Measurements from ENCODE around the gene WHAMM.

The WHAMM gene

DNA sequence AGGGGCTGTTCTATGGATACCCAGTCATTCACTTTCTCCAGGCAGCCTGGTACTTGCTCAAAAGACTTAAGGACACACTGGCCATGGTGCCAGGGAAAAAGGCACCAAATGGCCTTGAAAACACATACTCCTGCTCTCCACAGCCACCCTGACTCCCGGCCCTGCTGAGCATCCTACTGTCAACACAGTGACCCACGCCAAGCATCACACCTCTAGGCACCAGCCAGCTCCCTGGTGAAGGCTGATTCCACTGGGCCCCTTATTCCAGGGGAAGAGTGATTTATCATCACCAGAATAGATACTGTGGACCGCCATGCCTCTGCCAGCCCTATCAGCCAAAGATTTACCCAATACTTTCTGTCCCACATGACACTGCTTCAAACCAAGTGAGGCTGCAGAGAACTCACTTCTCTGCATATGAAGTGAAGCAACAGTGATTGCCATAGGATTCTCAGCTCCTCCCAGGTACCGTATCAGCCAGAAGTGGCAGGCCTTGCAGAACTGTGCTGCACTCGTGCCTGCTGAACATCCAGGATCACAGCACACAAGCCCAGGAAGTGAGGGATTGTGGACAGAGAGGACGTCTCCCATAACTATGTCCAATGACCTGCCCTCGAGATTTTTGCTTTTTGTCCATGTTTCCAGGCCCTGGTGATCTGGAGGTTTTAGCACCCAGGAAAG, 63.7 kb downstream of the WHAMM start:
- Histone ChIP-seq H3K9ac (ENCODE audit: low read length) (no peak overlapping the region), H3K9me3 (ENCODE audit: insufficient read depth, low read length) (no peaks in the 10 kb centered on the region), H3K4me2 (ENCODE audit: low read depth, low read length, poor library complexity, severe bottlenecking) (no peak overlapping the region), H3K36me3 (ENCODE audit: low read length) (no peaks in the 10 kb centered on the region), H3K27ac (ENCODE audit: low read depth, low read length) (no peak overlapping the region), H3F3A (ENCODE audit: insufficient read depth) (no peaks in the 10 kb centered on the region), H3K79me2 (ENCODE audit: insufficient read depth, low read length) (no peaks in the 10 kb centered on the region), H3K9me2 (replicated peaks; ENCODE audit: insufficient read depth, low read length) (no peaks in the 10 kb centered on the region), H3K4me3 (ENCODE audit: insufficient read depth, low read length, poor library complexity, severe bottlenecking) (no peak overlapping the region), H4K20me1 (ENCODE audit: low read depth, low read length) (no peaks in the 10 kb centered on the region), H3K27me3 (ENCODE audit: low read length) (no peaks in the 10 kb centered on the region), H2AFZ (ENCODE audit: low read depth, low read length, severe bottlenecking) (no peak overlapping the region)
- TF ChIP-seq, protein P1, sequence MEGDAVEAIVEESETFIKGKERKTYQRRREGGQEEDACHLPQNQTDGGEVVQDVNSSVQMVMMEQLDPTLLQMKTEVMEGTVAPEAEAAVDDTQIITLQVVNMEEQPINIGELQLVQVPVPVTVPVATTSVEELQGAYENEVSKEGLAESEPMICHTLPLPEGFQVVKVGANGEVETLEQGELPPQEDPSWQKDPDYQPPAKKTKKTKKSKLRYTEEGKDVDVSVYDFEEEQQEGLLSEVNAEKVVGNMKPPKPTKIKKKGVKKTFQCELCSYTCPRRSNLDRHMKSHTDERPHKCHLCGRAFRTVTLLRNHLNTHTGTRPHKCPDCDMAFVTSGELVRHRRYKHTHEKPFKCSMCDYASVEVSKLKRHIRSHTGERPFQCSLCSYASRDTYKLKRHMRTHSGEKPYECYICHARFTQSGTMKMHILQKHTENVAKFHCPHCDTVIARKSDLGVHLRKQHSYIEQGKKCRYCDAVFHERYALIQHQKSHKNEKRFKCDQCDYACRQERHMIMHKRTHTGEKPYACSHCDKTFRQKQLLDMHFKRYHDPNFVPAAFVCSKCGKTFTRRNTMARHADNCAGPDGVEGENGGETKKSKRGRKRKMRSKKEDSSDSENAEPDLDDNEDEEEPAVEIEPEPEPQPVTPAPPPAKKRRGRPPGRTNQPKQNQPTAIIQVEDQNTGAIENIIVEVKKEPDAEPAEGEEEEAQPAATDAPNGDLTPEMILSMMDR (IDR thresholded peaks at IDR 0.05; ENCODE audit: insufficient read depth, low read length, poor library complexity, severe bottlenecking): no peak
- TF ChIP-seq EZH2phosphoT487 (conservative IDR thresholded peaks at IDR 0.05; ENCODE audit: low read length): no peak

DNA sequence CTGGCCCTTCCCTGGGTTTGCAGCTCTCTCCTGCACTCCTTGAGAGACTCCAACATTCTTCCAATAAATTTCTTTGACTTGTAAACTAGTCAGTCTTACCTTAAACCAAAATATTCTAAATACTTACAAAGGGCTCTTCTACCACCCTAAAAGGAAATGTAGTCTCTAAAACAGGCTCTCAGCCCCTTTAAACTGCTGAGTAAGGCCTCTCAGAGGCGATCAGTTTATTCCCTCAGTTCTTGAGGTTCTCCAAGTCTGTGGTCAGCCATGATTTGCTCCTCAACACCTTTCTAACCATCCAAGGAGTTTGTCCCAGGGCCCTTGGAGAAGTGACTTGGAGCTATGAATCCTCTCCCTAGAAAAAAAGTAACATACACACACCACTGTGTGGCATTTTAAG, 64.8 kb downstream of the WHAMM start:
- H3K27ac ChIP-seq (ENCODE audit: low read depth, low read length): no peak overlapping the region
- H2AFZ ChIP-seq (ENCODE audit: low read depth, low read length, severe bottlenecking): no peak overlapping the region
- no peaks in the 10 kb centered on the region for H3K27me3 ChIP-seq (ENCODE audit: low read length)
- no peaks in the 10 kb centered on the region for H3F3A ChIP-seq (ENCODE audit: insufficient read depth)
- H3K9ac ChIP-seq (ENCODE audit: low read length): no peak overlapping the region
- no peaks in the 10 kb centered on the region for H3K9me2 ChIP-seq (replicated peaks; ENCODE audit: insufficient read depth, low read length)
- H4K20me1 ChIP-seq (ENCODE audit: low read depth, low read length): no peaks in the 10 kb centered on the region
- no peaks in the 10 kb centered on the region for H3K36me3 ChIP-seq (ENCODE audit: low read length)
- TF ChIP-seq EZH2phosphoT487 (conservative IDR thresholded peaks at IDR 0.05; ENCODE audit: low read length): no peak
- TF ChIP-seq, protein P1 (IDR thresholded peaks at IDR 0.05; ENCODE audit: insufficient read depth, low read length, poor library complexity, severe bottlenecking): no peak
- no peaks in the 10 kb centered on the region for H3K9me3 ChIP-seq (ENCODE audit: insufficient read depth, low read length)
- no peak overlapping the region for H3K4me3 ChIP-seq (ENCODE audit: insufficient read depth, low read length, poor library complexity, severe bottlenecking)
- H3K79me2 ChIP-seq (ENCODE audit: insufficient read depth, low read length): no peaks in the 10 kb centered on the region
- H3K4me2 ChIP-seq (ENCODE audit: low read depth, low read length, poor library complexity, severe bottlenecking): no peak overlapping the region

DNA sequence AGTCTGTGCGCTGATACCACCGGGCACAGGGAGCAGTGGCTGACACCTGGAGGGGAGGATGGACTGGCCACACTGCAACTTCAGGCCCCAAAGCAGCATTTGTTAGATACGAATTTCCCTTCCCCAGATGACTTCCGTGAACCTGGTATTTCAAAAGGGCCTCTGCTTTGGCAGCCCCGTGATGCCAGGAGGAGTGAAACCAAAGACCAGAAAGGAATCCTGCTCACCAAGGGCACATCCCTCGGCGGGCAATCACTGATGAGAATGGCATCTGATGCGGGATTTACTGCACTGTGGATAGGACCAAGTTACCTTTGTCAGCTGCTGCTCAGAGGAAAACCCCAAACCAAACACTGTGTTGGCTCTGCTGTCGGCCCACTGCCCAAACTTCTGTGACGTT, 65.5 kb downstream of the WHAMM start:
- Histone ChIP-seq H3K27me3 (ENCODE audit: low read length) (no peaks in the 10 kb centered on the region), H3K4me3 (ENCODE audit: insufficient read depth, low read length, poor library complexity, severe bottlenecking) (no peak overlapping the region), H3K4me2 (ENCODE audit: low read depth, low read length, poor library complexity, severe bottlenecking) (no peak overlapping the region), H3K9me2 (replicated peaks; ENCODE audit: insufficient read depth, low read length) (no peaks in the 10 kb centered on the region), H3K36me3 (ENCODE audit: low read length) (no peaks in the 10 kb centered on the region), H3F3A (ENCODE audit: insufficient read depth) (no peaks in the 10 kb centered on the region), H2AFZ (ENCODE audit: low read depth, low read length, severe bottlenecking) (no peak overlapping the region), H3K79me2 (ENCODE audit: insufficient read depth, low read length) (no peaks in the 10 kb centered on the region), H3K9ac (ENCODE audit: low read length) (no peak overlapping the region), H4K20me1 (ENCODE audit: low read depth, low read length) (no peaks in the 10 kb centered on the region), H3K27ac (ENCODE audit: low read depth, low read length) (no peak overlapping the region), H3K9me3 (ENCODE audit: insufficient read depth, low read length) (no peaks in the 10 kb centered on the region)
- TF ChIP-seq, protein P1 (IDR thresholded peaks at IDR 0.05; ENCODE audit: insufficient read depth, low read length, poor library complexity, severe bottlenecking): no peak
- no peak for TF ChIP-seq EZH2phosphoT487 (conservative IDR thresholded peaks at IDR 0.05; ENCODE audit: low read length)
